DOHH2 (cell line): ENCODE data around the gene C22orf42.

Experiments used
- H3F3A ChIP-seq: fragments of 200-600 bp; sonication (generic), shearing (Covaris generic); 2 replicates; pipeline ENCODE4 v1.6.0; 2016; ENCODE audit warnings: antibody characterized with exemption, mild to moderate bottlenecking; ENCODE audit not compliant: control insufficient read depth, insufficient read depth
- H3K27ac ChIP-seq: fragments of 200-600 bp; sonication (generic); 2 replicates; pipeline ENCODE4 v1.5.1; 2014; ENCODE audit warnings: low read depth, mild to moderate bottlenecking, low read length, moderate library complexity
- H3K27me3 ChIP-seq: fragments of 200-600 bp; sonication (generic); 2 replicates; pipeline ENCODE4 v1.6.1; 2014; ENCODE audit warnings: mild to moderate bottlenecking, low read length, mixed read lengths; ENCODE audit not compliant: control insufficient read depth
- H3K36me3 ChIP-seq: fragments of 200-600 bp; sonication (generic); 2 replicates; pipeline ENCODE4 v1.6.1; 2014; ENCODE audit warnings: mild to moderate bottlenecking, low read length, moderate library complexity, mixed read lengths; ENCODE audit not compliant: control insufficient read depth
- H3K4me1 ChIP-seq: fragments of 200-600 bp; sonication (generic); 2 replicates; pipeline ENCODE4 v1.6.1; 2014; ENCODE audit warnings: mild to moderate bottlenecking, low read length, mixed read lengths; ENCODE audit not compliant: control insufficient read depth
- H3K4me2 ChIP-seq: fragments of 200-600 bp; sonication (generic); 2 replicates; pipeline ENCODE4 v1.6.0; 2014; ENCODE audit warnings: mild to moderate bottlenecking, low read length, moderate library complexity
- H3K4me3 ChIP-seq: fragments of 200-600 bp; sonication (generic); 2 replicates; pipeline ENCODE4 v1.5.1; 2014; ENCODE audit warnings: mild to moderate bottlenecking, low read length, mixed read lengths
- H3K79me2 ChIP-seq: fragments of 200-600 bp; sonication (generic); 2 replicates; pipeline ENCODE4 v1.6.1; 2014; ENCODE audit warnings: mild to moderate bottlenecking, low read length, mixed read lengths; ENCODE audit not compliant: control insufficient read depth
- H3K9me2 ChIP-seq: fragments of 200-600 bp; sonication (generic); replicated peaks from 2 replicates; pipeline ENCODE4 v1.6.1; 2014; ENCODE audit warnings: mild to moderate bottlenecking, low read length, mixed read lengths; ENCODE audit not compliant: control insufficient read depth
- H3K9me3 ChIP-seq: fragments of 200-600 bp; sonication (generic); 2 replicates; pipeline ENCODE4 v1.6.1; 2014; ENCODE audit warnings: antibody characterized with exemption, low read length, mixed read lengths; ENCODE audit not compliant: control insufficient read depth, insufficient read depth
- H4K20me1 ChIP-seq: fragments of 200-600 bp; sonication (generic); 2 replicates; pipeline ENCODE4 v1.6.0; 2014; ENCODE audit warnings: low read depth, mild to moderate bottlenecking, antibody characterized with exemption, low read length, moderate library complexity; ENCODE audit not compliant: control insufficient read depth, insufficient read depth
- CTCF ChIP-seq: fragments of 200-600 bp; sonication (generic); IDR thresholded peaks from one replicate; pipeline ENCODE4 v1.5.1; 2014; ENCODE audit warnings: antibody characterized with exemption, mild to moderate bottlenecking, low read depth, low read length; ENCODE audit not compliant: poor library complexity, severe bottlenecking
- EZH2phosphoT487 ChIP-seq: fragments of 200-600 bp; sonication (generic); IDR thresholded peaks from 2 replicates; pipeline ENCODE4 v1.6.1; 2017; ENCODE audit warnings: borderline replicate concordance, mild to moderate bottlenecking, antibody characterized with exemption, low read length, moderate library complexity, mixed read lengths

Gene C22orf42

GRCh38 chr22:32185821-32186220, 26.7 kb upstream of the C22orf42 start:
- H3K4me3 ChIP-seq, result no peak overlapping the region

GRCh38 chr22:32183625-32184024, 24.5 kb upstream of the C22orf42 start:
- no peak overlapping the region for H3K4me2 ChIP-seq
- H3K9me2 ChIP-seq, result no peaks in the 10 kb centered on the region
- no peak overlapping the region for H3K27ac ChIP-seq
- H3K9me3 ChIP-seq, result no peaks in the 10 kb centered on the region
- no peaks in the 10 kb centered on the region for H3F3A ChIP-seq
- TF ChIP-seq EZH2phosphoT487 (no peak), CTCF (no peak)
- no peaks in the 10 kb centered on the region for H3K79me2 ChIP-seq
- 0 out of 2 replicates have a peak, but pooled peaks cover 3% of the 10 kb centered on the region for H3K27me3 ChIP-seq
- H3K4me3 ChIP-seq, result no peak overlapping the region
- no peaks in the 10 kb centered on the region for H3K4me1 ChIP-seq
- no peaks in the 10 kb centered on the region for H4K20me1 ChIP-seq
- H3K36me3 ChIP-seq, result no peaks in the 10 kb centered on the region

More at GRCh38 chr22:32185821-32186220, 26.7 kb upstream of the C22orf42 start:
- TF ChIP-seq EZH2phosphoT487, result no peak
- TF ChIP-seq CTCF, result no peak
- Histone ChIP-seq H3K9me3 (no peaks in the 10 kb centered on the region), H3K4me2 (no peak overlapping the region), H4K20me1 (no peaks in the 10 kb centered on the region), H3K36me3 (no peaks in the 10 kb centered on the region), H3F3A (no peaks in the 10 kb centered on the region), H3K27ac (no peak overlapping the region), H3K4me1 (no peaks in the 10 kb centered on the region), H3K9me2 (no peaks in the 10 kb centered on the region), H3K27me3 (0 out of 2 replicates have a peak, but pooled peaks cover 3% of the 10 kb centered on the region), H3K79me2 (no peaks in the 10 kb centered on the region)

- TF ChIP-seq EZH2phosphoT487 (no peak), CTCF (no peak)
- H3K36me3 ChIP-seq, result no peaks in the 10 kb centered on the region
- H3K27me3 ChIP-seq, result 0 out of 2 replicates have a peak, but pooled peaks cover 3% of the 10 kb centered on the region
- no peak overlapping the region for H3K4me3 ChIP-seq
- no peaks in the 10 kb centered on the region for H3K4me1 ChIP-seq
- no peaks in the 10 kb centered on the region for H3K9me2 ChIP-seq
- H4K20me1 ChIP-seq, result no peaks in the 10 kb centered on the region
- H3F3A ChIP-seq, result no peaks in the 10 kb centered on the region
- H3K79me2 ChIP-seq, result no peaks in the 10 kb centered on the region
- no peak overlapping the region for H3K27ac ChIP-seq
- no peaks in the 10 kb centered on the region for H3K9me3 ChIP-seq
- H3K4me2 ChIP-seq, result no peak overlapping the region
Measured at GRCh38 chr22:32181043-32181442, 21.9 kb upstream of the C22orf42 start.
